ENCODE data around the gene CORO2B. TPM values are rescaled to one million over a fixed set of nuclear protein-coding genes. Genes with fewer than 3 reads are reported as not detected.

Gene CORO2B, protein sequence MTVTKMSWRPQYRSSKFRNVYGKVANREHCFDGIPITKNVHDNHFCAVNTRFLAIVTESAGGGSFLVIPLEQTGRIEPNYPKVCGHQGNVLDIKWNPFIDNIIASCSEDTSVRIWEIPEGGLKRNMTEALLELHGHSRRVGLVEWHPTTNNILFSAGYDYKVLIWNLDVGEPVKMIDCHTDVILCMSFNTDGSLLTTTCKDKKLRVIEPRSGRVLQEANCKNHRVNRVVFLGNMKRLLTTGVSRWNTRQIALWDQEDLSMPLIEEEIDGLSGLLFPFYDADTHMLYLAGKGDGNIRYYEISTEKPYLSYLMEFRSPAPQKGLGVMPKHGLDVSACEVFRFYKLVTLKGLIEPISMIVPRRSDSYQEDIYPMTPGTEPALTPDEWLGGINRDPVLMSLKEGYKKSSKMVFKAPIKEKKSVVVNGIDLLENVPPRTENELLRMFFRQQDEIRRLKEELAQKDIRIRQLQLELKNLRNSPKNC
- total RNA-seq, result 2.7 TPM
- long read RNA-seq, partial matches to known transcripts, result 1 of 2 reads
- long read RNA-seq, other reads (novel, unspliced or antisense), result 1 of 2 reads

- no peak for DNase-seq (ENCODE audit: low spot score)
- intact Hi-C loops (cut with DNase I), result loop anchor here (5.0 kb wide), 1 partner anchor 93 kb away; no protein-coding TSS in a partner anchor
Measured at GRCh38 chr15:68578980-68579935, at the start of gene CORO2B. CORO2B (plus strand) TSS chr15:68578993; CDS start chr15:68579263, 270 bp downstream.

DNA sequence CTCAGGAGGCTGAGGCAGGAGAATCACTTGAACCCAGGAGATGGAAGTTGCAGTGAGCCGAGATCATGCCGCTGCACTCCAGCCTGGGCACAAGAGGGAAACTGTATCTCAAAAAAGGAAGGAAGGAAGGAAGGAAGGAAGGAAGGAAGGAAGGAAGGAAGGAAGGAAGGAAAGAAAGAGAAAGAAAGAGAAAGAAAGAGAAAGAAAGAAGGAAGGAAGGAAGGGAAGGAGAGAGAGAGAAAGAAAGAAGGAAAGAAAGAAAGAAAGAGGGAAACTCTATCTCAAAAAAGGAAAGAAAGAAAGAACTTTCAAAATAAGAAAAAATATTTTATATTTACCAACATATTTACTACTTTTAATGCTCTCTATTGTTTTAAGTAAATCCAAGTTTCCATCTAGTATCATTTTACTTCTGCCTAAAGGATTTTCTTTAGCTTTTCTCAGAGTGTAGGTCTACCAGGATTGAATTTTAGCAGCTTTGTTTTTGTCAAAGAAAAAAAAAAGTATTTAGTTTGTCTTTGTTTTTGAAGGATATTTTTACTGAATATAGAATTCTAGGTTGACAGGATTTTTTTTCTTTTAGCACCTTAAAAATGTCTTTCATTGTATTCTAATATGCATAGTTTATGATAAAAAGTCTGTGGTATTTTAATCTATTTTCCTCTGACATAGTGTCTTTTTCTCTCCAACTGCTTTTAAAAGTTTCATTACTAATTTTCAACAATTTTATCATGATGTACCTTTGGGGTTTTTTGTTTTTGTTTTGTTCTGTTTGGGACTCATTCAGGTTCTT, 47.2 kb upstream of the CORO2B start:
- intact Hi-C loops (cut with DNase I), result no loop called here
- DNase-seq (ENCODE audit: low spot score), result no peak

DNA sequence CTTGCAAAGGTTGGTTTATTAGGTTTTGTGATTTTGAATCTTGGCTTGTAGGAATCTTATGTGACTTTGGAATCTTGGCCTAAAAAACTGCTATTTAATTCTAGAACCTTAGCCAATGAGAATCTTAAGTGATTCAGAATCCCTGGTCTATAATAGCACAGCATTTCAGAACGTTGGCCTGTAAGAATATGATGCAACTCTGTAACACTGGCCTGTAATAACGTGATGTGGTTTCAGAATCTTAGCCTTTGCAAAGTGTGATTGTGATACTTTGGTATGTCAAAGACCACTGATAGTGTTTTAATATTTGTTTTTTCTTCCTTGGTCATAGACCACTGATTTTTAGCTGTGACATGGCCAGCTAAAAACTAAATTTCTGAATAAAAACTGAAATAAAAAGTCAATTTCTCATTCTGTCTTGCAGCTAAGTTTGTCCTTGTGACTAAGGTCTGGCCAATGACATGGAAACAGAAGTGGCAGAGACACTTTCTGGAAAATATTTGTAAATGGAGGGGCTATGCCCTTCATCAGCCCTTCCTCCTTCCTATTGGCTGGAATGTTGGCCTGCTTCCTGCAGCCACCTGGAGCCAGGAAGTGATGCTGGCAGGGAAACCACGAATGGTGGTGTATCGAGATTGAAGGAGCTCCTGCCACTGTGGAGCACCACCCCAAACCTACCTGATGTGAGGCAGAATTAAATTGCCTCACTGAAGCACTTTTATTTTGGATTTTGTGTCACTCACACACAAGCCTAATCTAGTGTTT, 42.3 kb upstream of the CORO2B start:
- DNase-seq (ENCODE audit: low spot score), result no peak
- intact Hi-C loops (cut with DNase I), result no loop called here

DNA sequence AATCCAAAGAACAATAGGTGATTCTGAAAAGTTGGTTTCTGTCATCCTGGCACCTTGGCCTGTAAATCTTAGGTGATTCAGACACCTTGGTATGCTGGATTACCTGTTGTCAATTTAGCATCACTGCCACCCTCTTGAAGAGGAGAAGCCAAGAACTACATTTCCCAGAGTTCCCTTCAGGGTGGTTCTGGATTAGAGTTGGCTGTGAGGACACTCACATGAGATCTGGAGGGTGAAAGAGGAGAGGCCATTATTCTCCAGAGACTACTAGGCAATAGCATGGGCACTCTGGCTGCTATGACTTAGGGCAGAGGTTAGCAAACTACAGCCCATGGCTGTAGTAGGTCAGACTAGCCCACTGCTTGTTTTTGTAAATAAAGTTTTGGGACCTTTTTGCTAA, 41.7 kb upstream of the CORO2B start:
- intact Hi-C loops (cut with DNase I), result no loop called here

DNA sequence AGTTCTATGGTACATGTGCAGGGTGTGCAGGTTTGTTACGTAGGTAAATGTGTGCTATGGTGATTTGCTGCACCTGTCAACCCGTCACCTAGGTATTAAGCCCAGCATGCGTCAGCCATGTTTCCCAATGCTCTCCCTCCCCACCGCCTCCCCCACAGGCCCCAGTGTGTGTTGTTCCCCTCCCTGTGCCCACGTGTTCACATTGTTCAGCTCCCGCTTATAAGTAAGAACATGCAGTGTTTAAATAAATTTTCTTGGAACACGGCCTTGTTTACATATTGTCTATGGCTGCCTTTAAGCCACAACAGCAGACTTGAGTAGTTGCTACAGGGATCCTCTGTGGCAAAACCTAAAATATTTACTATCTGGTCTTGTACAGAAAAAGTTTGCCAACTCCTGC, 41.3 kb upstream of the CORO2B start:
- intact Hi-C loops (cut with DNase I), result no loop called here
- no peak for DNase-seq (ENCODE audit: low spot score)

More for the DNA sequence above, 41.7 kb upstream of the CORO2B start:
- DNase-seq (ENCODE audit: low spot score), result no peak

GRCh38 chr15:68538311-68538710, 40.5 kb upstream of the CORO2B start:
- DNase-seq (ENCODE audit: low spot score), result no peak
- intact Hi-C loops (cut with DNase I), result no loop called here

DNA sequence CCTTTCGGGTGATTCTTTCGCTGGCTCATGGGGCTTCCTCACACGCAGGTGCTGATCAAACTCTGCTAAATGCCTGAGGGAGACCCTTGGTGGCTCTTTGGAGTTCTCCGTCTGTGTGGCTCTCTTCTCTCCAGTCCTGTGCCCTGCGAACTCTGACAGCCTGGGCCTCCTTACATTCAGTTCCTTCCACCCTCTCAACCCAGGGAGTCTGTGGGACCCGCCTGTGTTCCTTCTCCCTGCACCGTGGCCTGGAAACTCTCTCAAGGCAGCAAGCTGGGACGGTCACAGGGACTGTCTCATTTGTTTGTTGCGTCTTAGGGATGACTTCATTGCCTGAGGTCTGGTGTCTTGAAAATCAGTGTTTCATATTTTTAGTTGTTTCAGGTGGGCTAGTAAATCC, 37.0 kb upstream of the CORO2B start:
- DNase-seq (ENCODE audit: low spot score), result peak; percentile 47
- intact Hi-C loops (cut with DNase I), result loop anchor here (2.0 to 10.0 kb wide), 2 partner anchors 177 to 231 kb away; no protein-coding TSS in a partner anchor

DNA sequence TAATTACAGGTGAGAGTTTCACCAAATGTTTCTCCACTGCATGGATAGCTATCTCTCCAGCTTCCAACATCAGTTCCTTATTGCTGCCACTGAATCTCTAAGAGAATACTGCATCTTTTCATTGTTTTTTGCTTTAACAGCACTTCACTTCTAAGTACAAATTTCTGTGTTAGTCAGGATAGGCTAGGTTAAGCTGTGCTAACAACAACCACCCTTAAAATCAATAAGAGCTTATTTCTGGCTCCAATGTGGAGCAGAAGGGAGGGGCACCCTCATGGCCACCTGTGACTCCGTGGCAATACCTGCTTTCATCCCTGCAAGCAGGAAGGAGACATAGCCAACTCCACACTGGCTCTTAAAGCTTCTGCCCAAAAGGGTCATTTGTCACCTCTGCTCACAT, 36.4 kb upstream of the CORO2B start:
- intact Hi-C loops (cut with DNase I), result loop anchor here (2.0 to 10.0 kb wide), 2 partner anchors 178 to 232 kb away; no protein-coding TSS in a partner anchor
- DNase-seq (ENCODE audit: low spot score), result no peak

DNA sequence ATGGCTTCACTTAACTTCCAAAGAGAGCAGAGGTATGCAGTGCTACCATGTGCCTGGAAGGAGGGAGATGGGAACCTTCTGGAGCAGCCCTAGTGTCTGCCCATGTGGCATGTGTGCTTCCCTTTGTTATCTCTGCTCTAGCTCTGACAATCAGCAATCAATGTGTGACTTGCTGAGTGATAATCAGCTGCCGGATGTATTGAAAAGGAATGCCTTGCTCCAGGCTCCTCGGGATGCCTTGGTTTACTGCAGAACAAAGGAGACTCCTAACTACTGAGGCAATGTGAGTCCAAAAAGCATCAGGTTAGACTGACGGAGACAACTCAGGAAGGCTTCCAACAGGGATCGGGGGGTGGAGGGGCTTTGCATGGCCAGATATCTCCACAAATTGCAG, 36.0 kb upstream of the CORO2B start:
- DNase-seq (ENCODE audit: low spot score), result no peak
- intact Hi-C loops (cut with DNase I), result loop anchor here (2.0 to 10.0 kb wide), 2 partner anchors 178 to 232 kb away; no protein-coding TSS in a partner anchor

DNA sequence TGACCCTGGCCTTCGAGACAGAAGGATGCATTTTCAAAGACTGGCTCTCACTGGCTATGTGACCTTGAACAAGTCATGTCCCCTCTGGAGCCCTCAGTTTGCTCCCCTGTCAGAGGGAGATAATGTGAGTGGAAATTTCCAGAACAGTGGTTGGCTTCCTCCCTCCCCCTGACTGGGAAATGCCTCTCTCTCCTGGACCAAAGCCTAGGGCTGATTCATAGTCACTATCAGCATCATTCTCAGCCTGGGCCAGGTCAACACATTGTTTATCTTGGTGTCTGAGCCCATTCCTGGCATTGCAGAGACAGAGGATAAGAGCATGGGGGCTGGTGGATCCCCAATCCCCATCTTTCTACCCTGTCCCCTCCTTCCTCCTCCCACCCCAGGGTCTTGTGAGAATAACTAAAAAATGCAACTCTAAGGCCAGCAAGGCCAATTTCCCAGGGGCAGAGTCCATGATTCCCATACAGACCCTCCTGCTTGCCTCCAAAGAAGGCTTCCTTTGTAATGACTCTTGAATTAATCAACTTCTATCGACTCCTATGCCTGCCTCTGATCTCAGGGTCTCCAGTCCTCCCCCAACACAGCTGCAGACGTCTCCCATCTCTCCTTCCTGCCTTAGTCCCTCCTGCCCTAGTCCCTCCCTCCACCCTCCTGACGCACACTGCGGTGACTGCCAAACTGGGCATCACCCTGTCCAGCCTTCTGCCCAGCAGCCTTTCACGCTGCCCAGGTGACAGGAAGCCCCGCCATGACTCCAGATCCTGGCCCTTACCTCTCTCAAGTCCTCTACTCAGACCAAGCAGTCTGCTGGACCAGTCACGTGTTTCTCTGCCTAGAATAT, 35.4 kb upstream of the CORO2B start:
- intact Hi-C loops (cut with DNase I), result loop anchor here (2.0 to 10.0 kb wide), 2 partner anchors 179 to 233 kb away; no protein-coding TSS in a partner anchor
- peak; percentile 77 for DNase-seq (ENCODE audit: low spot score)

DNA sequence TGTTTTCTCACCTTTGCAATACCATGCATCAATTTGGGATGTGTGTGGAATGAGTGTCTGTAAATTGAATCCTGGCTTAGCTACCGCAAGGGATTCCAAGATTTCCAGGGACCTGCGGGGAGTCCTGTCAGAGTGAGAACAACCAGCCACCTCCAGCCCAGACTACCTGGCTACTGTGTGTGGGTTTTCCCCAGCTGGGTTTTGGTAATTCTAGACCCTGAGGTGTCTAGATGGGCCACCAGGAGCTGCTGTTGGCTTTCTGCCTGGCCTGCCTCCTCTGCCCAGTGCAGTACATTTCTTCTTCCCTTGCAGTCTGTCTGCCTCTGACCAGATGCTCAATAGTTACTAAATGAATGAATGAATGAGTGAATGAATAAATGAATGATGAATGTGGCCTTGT, 32.5 kb upstream of the CORO2B start:
- intact Hi-C loops (cut with DNase I), result loop anchor here (10.0 kb wide), 1 partner anchor 182 kb away; no protein-coding TSS in a partner anchor
- no peak for DNase-seq (ENCODE audit: low spot score)

- no peak for DNase-seq (ENCODE audit: low spot score)
- intact Hi-C loops (cut with DNase I), result loop anchor here (10.0 kb wide), 1 partner anchor 184 kb away; no protein-coding TSS in a partner anchor
Measured at GRCh38 chr15:68548364-68548763, 30.4 kb upstream of the CORO2B start.

GRCh38 chr15:68550004-68550403, 28.8 kb upstream of the CORO2B start:
- intact Hi-C loops (cut with DNase I), result no loop called here
- peak; percentile 62 for DNase-seq (ENCODE audit: low spot score)

GRCh38 chr15:68550498-68551295, 28.1 kb upstream of the CORO2B start:
- DNase-seq (ENCODE audit: low spot score), result no peak
- intact Hi-C loops (cut with DNase I), result no loop called here

DNA sequence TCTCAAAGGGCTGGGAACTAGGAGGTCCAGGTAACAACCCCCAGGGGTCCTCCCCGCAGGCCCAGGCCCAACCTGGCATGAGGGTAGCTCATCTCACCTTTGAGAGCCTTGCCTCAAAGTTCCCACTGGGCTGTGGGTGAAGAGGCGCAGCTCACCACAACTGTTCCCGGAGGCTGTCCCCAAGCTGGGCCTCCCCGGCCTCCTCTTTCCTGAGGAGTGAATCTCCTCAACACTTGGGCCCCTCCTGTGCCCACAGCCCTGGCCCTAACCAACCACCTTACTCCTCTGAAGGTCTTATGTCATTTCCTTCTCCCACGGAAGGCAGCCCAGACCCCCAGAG, 27.5 kb upstream of the CORO2B start:
- DNase-seq (ENCODE audit: low spot score), result peak; percentile 58
- intact Hi-C loops (cut with DNase I), result no loop called here

- intact Hi-C loops (cut with DNase I), result loop anchor here (2.0 kb wide), 1 partner anchor 322 kb away; no protein-coding TSS in a partner anchor
- DNase-seq (ENCODE audit: low spot score), result no peak
Measured at GRCh38 chr15:68552344-68552743, 26.4 kb upstream of the CORO2B start.

All from cardiac septum (tissue), 1 donor.